SU-DHL-6 (cell line): ENCODE measurements around the gene STK35.

ENCODE experiments used
- H2AFZ ChIP-seq: fragments of 200-600 bp; sonication (generic); 2 replicates; pipeline ENCODE4 v1.6.1; 2014; ENCODE audit warnings: low read depth, mild to moderate bottlenecking, moderate library complexity, mixed read lengths, antibody characterized with exemption, low read length; ENCODE audit not compliant: severe bottlenecking
- H3F3A ChIP-seq: fragments of 200-600 bp; shearing (Covaris generic); 2 replicates; pipeline ENCODE4 v1.6.0; 2016; ENCODE audit warnings: antibody characterized with exemption, mild to moderate bottlenecking; ENCODE audit not compliant: insufficient read depth
- H3K27ac ChIP-seq: fragments of 200-600 bp; sonication (generic); 2 replicates; pipeline ENCODE4 v1.5.1; 2016; ENCODE audit warnings: low read depth, mild to moderate bottlenecking, low read length, moderate library complexity, mixed read lengths
- H3K27me3 ChIP-seq: fragments of 200-600 bp; sonication (generic), shearing (Covaris generic); 2 replicates; pipeline ENCODE4 v1.6.0; 2014; ENCODE audit warnings: mild to moderate bottlenecking, low read length
- H3K36me3 ChIP-seq: fragments of 200-600 bp; sonication (generic); 2 replicates; pipeline ENCODE4 v1.6.1; 2014; ENCODE audit warnings: mild to moderate bottlenecking, low read length, mixed read lengths
- H3K4me2 ChIP-seq: fragments of 300-600, 200-600 bp; shearing (Covaris generic), sonication (generic); 2 replicates; pipeline ENCODE4 v1.6.0; 2014; ENCODE audit warnings: low read length, low read depth, mild to moderate bottlenecking; ENCODE audit not compliant: poor library complexity, severe bottlenecking
- H3K4me3 ChIP-seq: fragments of 200-600 bp; sonication (generic); 2 replicates; pipeline ENCODE4 v1.5.1; 2014; ENCODE audit warnings: antibody characterized with exemption, low read length, mild to moderate bottlenecking, mixed read lengths; ENCODE audit not compliant: insufficient read depth, poor library complexity, severe bottlenecking
- H3K79me2 ChIP-seq: fragments of 200-600 bp; sonication (generic); 2 replicates; pipeline ENCODE4 v1.6.1; 2014; ENCODE audit warnings: mild to moderate bottlenecking, low read length, moderate library complexity; ENCODE audit not compliant: insufficient read depth
- H3K9ac ChIP-seq: fragments of 200-600 bp; sonication (generic); 2 replicates; pipeline ENCODE4 v1.7.0; 2014; ENCODE audit warnings: mild to moderate bottlenecking, low read length
- H3K9me2 ChIP-seq: fragments of 200-600 bp; sonication (generic); replicated peaks from 2 replicates; pipeline ENCODE4 v1.6.1; 2014; ENCODE audit warnings: low read length; ENCODE audit not compliant: insufficient read depth
- H3K9me3 ChIP-seq: fragments of 200-600 bp; sonication (generic); 2 replicates; pipeline ENCODE4 v1.6.1; 2014; ENCODE audit warnings: low read length, mixed read lengths; ENCODE audit not compliant: insufficient read depth
- H4K20me1 ChIP-seq: fragments of 200-600 bp; sonication (generic); 2 replicates; pipeline ENCODE4 v1.6.1; 2014; ENCODE audit warnings: low read depth, mild to moderate bottlenecking, antibody characterized with exemption, low read length, moderate library complexity, mixed read lengths
- EZH2phosphoT487 ChIP-seq: fragments of 200-600 bp; sonication (generic), shearing (Covaris generic); conservative IDR thresholded peaks from 2 replicates; pipeline ENCODE4 v1.6.1; 2018; ENCODE audit warnings: mild to moderate bottlenecking, antibody characterized with exemption, low read length, moderate library complexity, mixed read lengths
- TF ChIP-seq, protein P1 (sequence below): fragments of 200-600 bp; sonication (generic); IDR thresholded peaks from one replicate; pipeline ENCODE4 v1.5.1; 2017; ENCODE audit warnings: antibody characterized with exemption, mild to moderate bottlenecking, low read length, moderate library complexity; ENCODE audit not compliant: insufficient read depth, poor library complexity, severe bottlenecking

Gene STK35

DNA sequence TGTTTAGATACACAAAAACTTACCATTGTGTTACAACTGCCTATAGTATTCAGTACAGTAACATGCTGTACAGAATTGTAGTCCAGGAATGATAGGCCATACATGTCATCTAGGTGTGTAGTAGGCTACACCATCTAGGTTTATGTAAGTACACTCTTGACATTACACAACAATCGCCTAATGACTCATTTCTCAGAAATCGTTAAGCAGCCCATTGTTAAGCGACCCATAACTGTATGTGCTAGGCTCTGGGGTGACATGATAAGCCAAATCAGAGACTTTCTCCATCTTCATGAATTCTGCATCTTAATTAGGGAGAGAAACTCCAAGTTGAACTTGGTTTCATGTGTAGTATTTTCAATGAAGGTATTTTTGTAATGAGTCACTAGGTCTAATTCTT is 17.2 kb downstream of the STK35 start:
- no peak overlapping the region for H3K4me3 ChIP-seq
- no peaks in the 10 kb centered on the region for H3K9me2 ChIP-seq
- TF ChIP-seq, protein P1, sequence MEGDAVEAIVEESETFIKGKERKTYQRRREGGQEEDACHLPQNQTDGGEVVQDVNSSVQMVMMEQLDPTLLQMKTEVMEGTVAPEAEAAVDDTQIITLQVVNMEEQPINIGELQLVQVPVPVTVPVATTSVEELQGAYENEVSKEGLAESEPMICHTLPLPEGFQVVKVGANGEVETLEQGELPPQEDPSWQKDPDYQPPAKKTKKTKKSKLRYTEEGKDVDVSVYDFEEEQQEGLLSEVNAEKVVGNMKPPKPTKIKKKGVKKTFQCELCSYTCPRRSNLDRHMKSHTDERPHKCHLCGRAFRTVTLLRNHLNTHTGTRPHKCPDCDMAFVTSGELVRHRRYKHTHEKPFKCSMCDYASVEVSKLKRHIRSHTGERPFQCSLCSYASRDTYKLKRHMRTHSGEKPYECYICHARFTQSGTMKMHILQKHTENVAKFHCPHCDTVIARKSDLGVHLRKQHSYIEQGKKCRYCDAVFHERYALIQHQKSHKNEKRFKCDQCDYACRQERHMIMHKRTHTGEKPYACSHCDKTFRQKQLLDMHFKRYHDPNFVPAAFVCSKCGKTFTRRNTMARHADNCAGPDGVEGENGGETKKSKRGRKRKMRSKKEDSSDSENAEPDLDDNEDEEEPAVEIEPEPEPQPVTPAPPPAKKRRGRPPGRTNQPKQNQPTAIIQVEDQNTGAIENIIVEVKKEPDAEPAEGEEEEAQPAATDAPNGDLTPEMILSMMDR, result no peak
- TF ChIP-seq EZH2phosphoT487, result no peak
- no peak overlapping the region for H2AFZ ChIP-seq
- H3K36me3 ChIP-seq, result peaks cover 5% of the 10 kb centered on the region; the same call in 1 of the 2 replicates
- H3K4me2 ChIP-seq, result no peak overlapping the region
- no peak overlapping the region for H3K9ac ChIP-seq
- peaks cover 65% of the 10 kb centered on the region for H3K79me2 ChIP-seq
- H4K20me1 ChIP-seq, result no peaks in the 10 kb centered on the region; the same call in 1 of the 2 replicates
- H3F3A ChIP-seq, result no peaks in the 10 kb centered on the region
- H3K27me3 ChIP-seq, result no peaks in the 10 kb centered on the region
- no peaks in the 10 kb centered on the region for H3K9me3 ChIP-seq
- no peak overlapping the region for H3K27ac ChIP-seq

DNA sequence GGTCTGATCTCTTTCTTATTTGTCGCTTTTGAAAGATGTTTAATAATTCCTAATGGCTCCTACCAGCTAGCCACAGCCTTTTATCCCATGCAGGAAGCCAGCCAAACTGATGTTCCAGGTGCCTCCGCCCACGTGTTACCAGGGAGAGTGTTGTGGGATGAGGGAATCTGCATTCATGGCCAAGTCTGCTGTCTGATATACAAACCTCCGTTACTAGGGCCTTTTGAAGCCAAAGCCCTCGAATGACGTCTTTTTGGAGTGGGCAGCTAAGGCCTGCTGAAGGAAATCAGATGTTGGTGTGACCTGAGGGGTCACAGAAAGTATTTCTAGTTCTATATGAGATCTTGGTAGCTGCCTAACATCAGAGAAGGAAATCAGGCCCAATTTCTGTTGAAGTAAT is 21.3 kb downstream of the STK35 start:
- H3K4me2 ChIP-seq, result no peak overlapping the region
- H4K20me1 ChIP-seq, result no peaks in the 10 kb centered on the region; the same call in 1 of the 2 replicates
- H3K27ac ChIP-seq, result no peak overlapping the region

DNA sequence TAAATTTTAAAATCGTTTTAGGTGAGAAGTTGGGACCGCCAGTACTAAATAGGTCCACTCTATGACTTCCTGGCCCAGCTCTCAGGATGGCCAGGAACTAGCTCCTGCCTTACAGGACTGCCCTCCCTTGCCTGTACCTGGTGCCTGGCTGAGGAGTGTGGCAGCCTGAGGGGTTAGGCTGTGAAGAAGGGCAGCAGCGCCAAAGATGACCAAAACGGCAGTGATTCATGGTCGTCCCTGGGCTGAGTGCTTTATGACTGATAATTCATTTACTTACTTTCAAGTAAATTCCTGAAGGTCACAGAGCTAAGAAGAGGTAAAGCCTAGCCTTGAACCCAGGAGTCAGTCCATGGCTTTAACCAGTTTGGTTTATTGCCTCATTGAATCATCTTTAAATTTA is 22.1 kb downstream of the STK35 start:
- H3F3A ChIP-seq, result no peaks in the 10 kb centered on the region
- H3K9me2 ChIP-seq, result no peaks in the 10 kb centered on the region
- H3K9me3 ChIP-seq, result no peaks in the 10 kb centered on the region
- H3K9ac ChIP-seq, result no peak overlapping the region
- no peak overlapping the region for H3K27ac ChIP-seq
- no peak overlapping the region for H3K4me2 ChIP-seq
- no peak overlapping the region for H2AFZ ChIP-seq
- peaks cover 5% of the 10 kb centered on the region; the same call in 1 of the 2 replicates for H3K36me3 ChIP-seq
- no peak for TF ChIP-seq EZH2phosphoT487
- TF ChIP-seq, protein P1, result no peak
- no peaks in the 10 kb centered on the region for H3K27me3 ChIP-seq
- H3K4me3 ChIP-seq, result no peak overlapping the region
- H4K20me1 ChIP-seq, result no peaks in the 10 kb centered on the region; the same call in 1 of the 2 replicates
- peaks cover 66% of the 10 kb centered on the region for H3K79me2 ChIP-seq

More for the DNA sequence above, 21.3 kb downstream of the STK35 start:
- TF ChIP-seq, protein P1, result no peak
- TF ChIP-seq EZH2phosphoT487, result no peak
- Histone ChIP-seq H3K27me3 (no peaks in the 10 kb centered on the region), H3F3A (no peaks in the 10 kb centered on the region), H3K9ac (no peak overlapping the region), H2AFZ (no peak overlapping the region), H3K9me3 (no peaks in the 10 kb centered on the region), H3K36me3 (peaks cover 5% of the 10 kb centered on the region; the same call in 1 of the 2 replicates), H3K4me3 (no peak overlapping the region), H3K79me2 (peaks cover 60% of the 10 kb centered on the region), H3K9me2 (no peaks in the 10 kb centered on the region)
